Stimulated activated CD4-positive, alpha-beta T cell treated with anti-CD3 and anti-CD28 coated beads, Interleukin-4, amount 100 ng/mL, for 48 hours (primary cell): ENCODE data around the gene FUT8.

Experiments used
- DNase-seq, 2 donors: peaks; one replicate each; pipeline ENCODE4 v3.0.0-alpha.2; 2020; ENCODE audit warnings: low read depth in 2 of 2

FUT8 gene

GRCh38 chr14:65772466-65772865 is 359.9 kb downstream of the FUT8 start:
- no peak for DNase-seq

- no peak for DNase-seq
These were observed 360.5 kb downstream of the FUT8 start for GRCh38 chr14:65772921-65773574.

- no peak for DNase-seq
These were observed 361.5 kb downstream of the FUT8 start for GRCh38 chr14:65774041-65774440.

GRCh38 chr14:65776193-65776852 is 363.8 kb downstream of the FUT8 start:
- no peak for DNase-seq

- no peak for DNase-seq
These were observed 368.0 kb downstream of the FUT8 start for GRCh38 chr14:65780566-65780965.

- no peak for DNase-seq
These were observed 370.6 kb downstream of the FUT8 start for GRCh38 chr14:65783101-65783500.

GRCh38 chr14:65783576-65783975 is 371.0 kb downstream of the FUT8 start:
- no peak for DNase-seq

GRCh38 chr14:65784574-65784973 is 372.0 kb downstream of the FUT8 start:
- no peak for DNase-seq

GRCh38 chr14:65787461-65787860 is 374.9 kb downstream of the FUT8 start:
- no peak for DNase-seq

- no peak for DNase-seq
These were observed 376.3 kb downstream of the FUT8 start for GRCh38 chr14:65788876-65789275.

- DNase-seq: no peak
These were observed 376.8 kb downstream of the FUT8 start for GRCh38 chr14:65789363-65789762.

- DNase-seq: no peak
These were observed 377.8 kb downstream of the FUT8 start for GRCh38 chr14:65790172-65790815.

- no peak for DNase-seq
These were observed 378.9 kb downstream of the FUT8 start for GRCh38 chr14:65791191-65791981.

- DNase-seq: no peak
These were observed 379.8 kb downstream of the FUT8 start for GRCh38 chr14:65792208-65792905.
